IPS-15b (cell line): ENCODE results near the gene ST6GALNAC6.

Source experiments
- H3K27me3 ChIP-seq: one replicate; pipeline ENCODE4 v1.6.1; 2013; ENCODE audit warnings: low read length; ENCODE audit not compliant: control insufficient read depth, insufficient read depth
- H3K36me3 ChIP-seq: one replicate; pipeline ENCODE4 v1.6.1; 2013; ENCODE audit warnings: low read length; ENCODE audit not compliant: control insufficient read depth, insufficient read depth
- H3K4me1 ChIP-seq: one replicate; pipeline ENCODE4 v1.6.1; 2013; ENCODE audit warnings: mild to moderate bottlenecking, low read length; ENCODE audit not compliant: control insufficient read depth, insufficient read depth
- H3K4me3 ChIP-seq: one replicate; pipeline ENCODE4 v1.5.1; 2013; ENCODE audit warnings: low read depth, low read length
- H3K9ac ChIP-seq: one replicate; pipeline ENCODE4 v1.6.1; 2013; ENCODE audit warnings: low read depth, mild to moderate bottlenecking, low read length
- H3K9me3 ChIP-seq: one replicate; pipeline ENCODE4 v1.6.1; 2013; ENCODE audit warnings: mild to moderate bottlenecking, low read length; ENCODE audit not compliant: control insufficient read depth, insufficient read depth

The ST6GALNAC6 gene

GRCh38 chr9:127896395-127897192, 2.8 kb downstream of the ST6GALNAC6 start:
- Histone ChIP-seq H3K27me3 (peaks cover 8% of the 10 kb centered on the region), H3K9ac (peak overlapping the region; percentile 41), H3K4me1 (peaks cover 10% of the 10 kb centered on the region), H3K4me3 (no peak overlapping the region), H3K36me3 (peaks cover 18% of the 10 kb centered on the region), H3K9me3 (no peaks in the 10 kb centered on the region)

- Histone ChIP-seq H3K36me3 (peaks cover 20% of the 10 kb centered on the region), H3K9ac (no peak overlapping the region), H3K9me3 (no peaks in the 10 kb centered on the region)
Measured at GRCh38 chr9:127895811-127896210, 3.6 kb downstream of the ST6GALNAC6 start.

GRCh38 chr9:127893392-127893791, 6.0 kb downstream of the ST6GALNAC6 start:
- H3K4me3 ChIP-seq, result no peak overlapping the region
- no peaks in the 10 kb centered on the region for H3K9me3 ChIP-seq
- H3K27me3 ChIP-seq, result peaks cover under 1% of the 10 kb centered on the region
- H3K9ac ChIP-seq, result no peak overlapping the region
- H3K36me3 ChIP-seq, result peaks cover 21% of the 10 kb centered on the region
- H3K4me1 ChIP-seq, result peaks cover 5% of the 10 kb centered on the region

More at GRCh38 chr9:127895811-127896210, 3.6 kb downstream of the ST6GALNAC6 start:
- peaks cover 10% of the 10 kb centered on the region for H3K4me1 ChIP-seq
- no peak overlapping the region for H3K4me3 ChIP-seq
- peaks cover 8% of the 10 kb centered on the region for H3K27me3 ChIP-seq

GRCh38 chr9:127892831-127893230, 6.6 kb downstream of the ST6GALNAC6 start:
- H3K4me3 ChIP-seq, result no peak overlapping the region
- H3K4me1 ChIP-seq, result peaks cover 5% of the 10 kb centered on the region
- peaks cover 21% of the 10 kb centered on the region for H3K36me3 ChIP-seq
- H3K9ac ChIP-seq, result no peak overlapping the region
- no peaks in the 10 kb centered on the region for H3K27me3 ChIP-seq
- H3K9me3 ChIP-seq, result no peaks in the 10 kb centered on the region

GRCh38 chr9:127890053-127890452, 9.3 kb downstream of the ST6GALNAC6 start:
- no peaks in the 10 kb centered on the region for H3K9me3 ChIP-seq
- no peaks in the 10 kb centered on the region for H3K4me1 ChIP-seq
- H3K27me3 ChIP-seq, result no peaks in the 10 kb centered on the region
- H3K9ac ChIP-seq, result no peak overlapping the region
- H3K36me3 ChIP-seq, result peaks cover 24% of the 10 kb centered on the region
- H3K4me3 ChIP-seq, result no peak overlapping the region

GRCh38 chr9:127887792-127888191, 11.6 kb downstream of the ST6GALNAC6 start:
- Histone ChIP-seq H3K27me3 (no peaks in the 10 kb centered on the region), H3K4me1 (no peaks in the 10 kb centered on the region), H3K4me3 (no peak overlapping the region), H3K9me3 (no peaks in the 10 kb centered on the region), H3K9ac (no peak overlapping the region), H3K36me3 (peaks cover 14% of the 10 kb centered on the region)

- no peaks in the 10 kb centered on the region for H3K9me3 ChIP-seq
- no peaks in the 10 kb centered on the region for H3K4me1 ChIP-seq
- no peak overlapping the region for H3K9ac ChIP-seq
- no peak overlapping the region for H3K4me3 ChIP-seq
- H3K27me3 ChIP-seq, result no peaks in the 10 kb centered on the region
- peaks cover 11% of the 10 kb centered on the region for H3K36me3 ChIP-seq
Measured at GRCh38 chr9:127886401-127886972, 12.9 kb downstream of the ST6GALNAC6 start.

- H3K4me1 ChIP-seq, result no peaks in the 10 kb centered on the region
- no peak overlapping the region for H3K4me3 ChIP-seq
- no peaks in the 10 kb centered on the region for H3K9me3 ChIP-seq
- no peak overlapping the region for H3K9ac ChIP-seq
- H3K27me3 ChIP-seq, result no peaks in the 10 kb centered on the region
- H3K36me3 ChIP-seq, result peaks cover 8% of the 10 kb centered on the region
Measured at GRCh38 chr9:127885508-127886281, 13.7 kb downstream of the ST6GALNAC6 start.

- peaks cover 7% of the 10 kb centered on the region for H3K36me3 ChIP-seq
- H3K9ac ChIP-seq, result no peak overlapping the region
- no peaks in the 10 kb centered on the region for H3K9me3 ChIP-seq
- no peaks in the 10 kb centered on the region for H3K4me1 ChIP-seq
- no peaks in the 10 kb centered on the region for H3K27me3 ChIP-seq
- H3K4me3 ChIP-seq, result no peak overlapping the region
Measured at GRCh38 chr9:127884976-127885490, 14.4 kb downstream of the ST6GALNAC6 start.

- H3K9ac ChIP-seq, result no peak overlapping the region
- H3K4me3 ChIP-seq, result no peak overlapping the region
- no peaks in the 10 kb centered on the region for H3K4me1 ChIP-seq
- no peaks in the 10 kb centered on the region for H3K27me3 ChIP-seq
- H3K9me3 ChIP-seq, result no peaks in the 10 kb centered on the region
- H3K36me3 ChIP-seq, result peaks cover 7% of the 10 kb centered on the region
Measured at GRCh38 chr9:127884427-127884911, 14.9 kb downstream of the ST6GALNAC6 start.

GRCh38 chr9:127883959-127884358, 15.4 kb downstream of the ST6GALNAC6 start:
- H3K4me1 ChIP-seq, result no peaks in the 10 kb centered on the region
- no peaks in the 10 kb centered on the region for H3K27me3 ChIP-seq
- peaks cover 7% of the 10 kb centered on the region for H3K36me3 ChIP-seq
- no peak overlapping the region for H3K9ac ChIP-seq
- no peaks in the 10 kb centered on the region for H3K9me3 ChIP-seq
- no peak overlapping the region for H3K4me3 ChIP-seq
